Measurements from ENCODE around the gene PRR20G.
A peak's percentile ranks its signal among the peaks of the same experiment; 100 is the strongest.
"Not testable (repeated sequence)": the region's sequence is repeated elsewhere in the genome, so short reads cannot be mapped to it uniquely, and the experiment has no call there.

Gene PRR20G

DNA sequence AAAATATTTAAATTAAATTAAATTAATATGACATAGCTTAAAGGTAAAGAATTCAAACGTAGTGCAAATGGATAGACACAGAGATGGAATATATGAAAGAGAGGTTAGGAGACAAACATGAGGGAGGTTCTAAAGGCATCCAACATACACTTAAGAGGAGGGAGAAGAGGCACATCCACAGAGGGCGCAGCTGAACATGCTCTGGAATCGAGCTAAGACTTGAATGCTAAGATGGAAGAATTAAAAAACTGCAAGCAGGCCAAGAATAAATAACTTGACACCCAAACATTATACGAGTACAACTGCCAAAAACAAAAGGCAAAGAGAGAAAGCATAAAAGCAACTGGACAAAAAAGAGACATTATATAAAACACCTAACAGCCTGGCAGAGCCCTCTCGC is 9.1 kb upstream of the PRR20G start:
- DNase-seq, result no peak

DNA sequence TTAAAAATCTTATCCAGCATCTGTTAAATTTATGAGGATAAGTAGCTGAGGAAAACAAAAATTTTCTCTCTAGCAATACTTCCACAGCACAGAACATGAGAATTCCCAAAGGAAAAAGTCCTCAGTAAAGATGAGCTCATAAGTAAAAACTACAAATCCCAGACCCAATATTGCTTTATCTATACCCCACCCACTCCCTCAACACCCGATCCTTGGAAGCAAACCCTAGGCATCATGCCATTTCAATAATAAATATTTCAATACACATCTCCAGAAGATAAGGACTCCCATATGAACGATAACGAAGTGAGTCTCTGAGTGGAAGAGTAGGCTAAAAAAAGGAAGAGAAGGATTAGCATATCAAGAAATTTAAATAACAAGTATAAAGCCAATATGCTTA is 8.3 kb upstream of the PRR20G start:
- no peak for DNase-seq

DNA sequence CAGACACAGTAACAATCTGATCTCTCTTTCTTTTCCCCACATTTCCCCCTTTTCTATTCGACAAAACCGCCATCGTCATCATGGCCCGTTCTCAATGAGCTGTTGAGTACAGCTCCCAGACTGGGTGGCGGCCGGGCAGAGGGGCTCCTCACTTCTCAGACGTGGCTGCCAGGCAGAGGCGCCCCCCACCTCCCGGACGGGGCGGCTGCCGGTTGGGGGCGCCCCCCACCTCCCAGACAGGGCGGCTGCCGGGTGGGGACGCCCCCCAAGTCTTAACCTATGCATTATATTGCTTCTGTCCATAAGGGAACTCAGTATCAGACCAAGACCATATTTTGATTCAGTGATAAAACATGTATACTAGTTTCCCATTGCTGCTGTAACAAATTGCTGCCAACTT is 5.8 kb upstream of the PRR20G start:
- DNase-seq, result not testable (repeated sequence)

GRCh38 chr3:127291611-127292010 is 3.8 kb upstream of the PRR20G start:
- no peak for DNase-seq

DNA sequence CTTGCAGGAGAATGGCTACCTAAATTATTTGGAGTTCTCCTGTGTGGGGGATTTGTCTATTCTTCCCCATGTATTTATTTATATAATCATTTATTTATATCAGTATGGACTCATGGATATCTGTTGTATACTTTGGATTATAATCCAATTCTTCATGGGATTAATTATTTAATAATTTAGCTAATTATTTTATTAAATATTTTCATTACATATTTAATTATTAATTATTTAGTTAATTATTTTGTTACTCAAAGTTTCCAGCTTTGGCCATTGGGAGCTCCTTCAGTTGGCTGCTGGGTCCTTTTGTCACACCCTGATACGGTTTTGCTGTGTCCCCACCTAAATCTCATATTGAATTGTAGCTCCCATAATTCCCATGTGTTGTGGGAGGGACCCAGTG is 3.3 kb upstream of the PRR20G start:
- no peak for DNase-seq

DNA sequence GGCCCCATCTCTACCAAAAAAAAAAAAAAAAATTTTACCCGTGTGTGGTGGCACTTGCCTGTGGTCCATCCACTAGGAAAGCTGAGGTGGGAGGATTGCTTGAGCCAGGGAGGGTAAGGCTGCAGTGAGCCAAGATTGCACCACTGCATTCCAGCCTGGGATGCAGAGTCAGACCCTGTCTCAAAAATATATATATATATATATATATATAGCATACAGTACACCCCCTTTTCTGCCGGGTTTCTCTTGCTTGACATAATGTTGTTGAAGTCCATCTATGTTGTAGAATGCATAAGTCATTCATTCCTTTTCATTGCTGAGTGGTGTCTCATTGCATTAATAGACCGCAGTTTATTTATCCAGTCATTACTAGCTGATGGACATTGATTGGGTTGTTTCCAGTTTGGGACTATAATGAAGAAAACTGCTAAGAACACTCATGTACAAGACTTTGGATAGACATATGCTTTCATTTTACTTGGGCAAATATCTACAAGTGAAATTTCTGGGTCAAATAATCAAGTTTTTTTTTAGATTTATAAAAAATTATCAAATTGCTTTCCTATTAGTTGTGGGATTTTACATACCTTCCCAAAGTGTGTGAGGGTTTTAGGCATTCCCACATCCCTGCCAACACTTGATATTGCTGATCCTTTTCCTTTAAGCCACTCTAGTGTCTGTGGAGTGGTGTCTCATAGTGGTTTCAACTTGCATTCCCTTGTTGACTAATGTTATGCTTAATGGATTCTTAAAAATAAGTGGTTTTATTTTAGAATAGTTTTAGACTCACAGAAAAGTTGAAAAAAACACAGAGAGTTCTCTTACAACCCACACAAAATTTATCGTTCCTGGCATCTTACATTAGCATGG is 2.1 kb upstream of the PRR20G start:
- DNase-seq, result no peak

DNA sequence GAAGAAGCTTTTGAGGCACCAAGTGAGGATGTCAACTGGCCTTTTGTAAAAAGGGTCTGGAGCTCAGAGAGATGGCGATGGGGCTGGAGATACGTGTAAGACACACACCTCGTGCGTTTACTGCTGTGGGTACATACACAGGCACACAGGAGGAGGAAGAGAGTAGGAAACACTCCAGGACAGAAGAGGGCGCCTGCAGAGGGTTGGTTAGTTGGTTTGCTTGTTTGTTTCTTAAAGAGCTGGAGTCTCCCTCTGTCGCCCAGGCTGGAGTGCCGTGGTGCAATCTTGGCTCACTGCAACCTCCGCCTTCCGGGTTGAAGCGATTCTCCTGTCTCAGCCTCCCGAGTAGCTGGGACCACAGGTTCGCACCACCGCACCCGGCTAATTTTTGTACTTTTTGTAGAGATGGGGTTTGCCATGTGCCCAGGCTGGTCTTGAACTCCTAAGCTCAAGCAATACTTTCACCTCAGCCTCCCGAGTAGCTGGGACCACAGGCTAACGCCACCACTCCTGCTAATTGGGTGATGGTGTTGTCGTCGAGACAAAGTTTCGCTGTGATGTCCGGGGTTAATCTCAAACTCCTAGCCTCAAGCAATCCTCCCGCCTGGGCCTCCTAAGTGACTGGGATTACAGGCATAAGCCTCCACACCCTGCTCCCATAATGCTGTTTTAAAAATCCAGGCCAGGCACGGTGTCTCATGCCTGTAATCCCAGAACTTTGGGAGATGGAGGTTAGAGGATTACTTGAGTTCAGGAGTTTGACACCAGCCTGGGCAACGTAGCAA is 1.3 kb upstream of the PRR20G start:
- no peak for DNase-seq

DNA sequence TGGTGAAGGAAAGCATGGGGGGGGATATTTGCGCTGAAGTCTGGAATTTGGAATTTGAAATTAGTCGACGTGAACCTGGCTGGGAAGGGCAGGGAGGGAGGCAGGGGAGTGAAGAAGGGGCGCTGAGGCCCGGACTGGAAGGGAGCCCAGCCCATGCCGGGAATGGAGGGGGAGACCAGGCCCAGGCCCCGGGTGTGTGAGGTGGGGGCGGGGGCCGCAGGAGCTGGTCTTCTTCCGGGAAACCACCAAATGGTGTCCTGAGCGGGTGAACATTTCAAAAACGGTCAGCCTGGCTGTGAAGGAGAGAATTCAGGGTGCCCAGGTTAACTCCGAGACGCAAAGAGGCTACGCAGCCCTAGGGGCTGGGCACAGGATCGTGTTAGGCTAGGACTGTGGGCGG is 497 bp upstream of the PRR20G start:
- no peak for DNase-seq

GRCh38 chr3:127286571-127287140 is 1.2 kb downstream of the PRR20G start:
- DNase-seq, result no peak

- DNase-seq, result no peak
Measured at GRCh38 chr3:127284258-127284657, 3.6 kb downstream of the PRR20G start.

- no peak for DNase-seq
Measured at GRCh38 chr3:127277561-127277960, 10.3 kb downstream of the PRR20G start.

DNA sequence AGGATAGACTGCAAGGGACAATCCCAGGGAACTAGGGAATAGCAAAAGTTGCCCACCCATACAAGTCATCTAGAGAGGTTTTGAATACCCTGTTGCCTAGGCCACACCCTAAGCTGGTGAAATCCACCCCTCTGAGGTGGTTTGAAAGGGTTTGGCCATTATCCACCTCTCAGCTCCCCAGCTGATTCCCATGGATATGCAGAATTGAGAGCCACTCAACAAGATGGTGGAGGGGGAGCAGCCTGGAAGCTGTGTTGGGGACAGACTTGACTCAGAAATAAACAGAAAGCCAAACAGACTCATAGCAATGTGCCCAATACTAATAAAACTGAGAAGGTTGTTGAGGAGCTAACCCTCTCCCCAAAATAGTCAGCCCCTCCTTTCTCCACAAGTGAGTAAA is 10.9 kb downstream of the PRR20G start:
- no peak for DNase-seq

- DNase-seq, result no peak
Measured at GRCh38 chr3:127276396-127276795, 11.4 kb downstream of the PRR20G start.

DNA sequence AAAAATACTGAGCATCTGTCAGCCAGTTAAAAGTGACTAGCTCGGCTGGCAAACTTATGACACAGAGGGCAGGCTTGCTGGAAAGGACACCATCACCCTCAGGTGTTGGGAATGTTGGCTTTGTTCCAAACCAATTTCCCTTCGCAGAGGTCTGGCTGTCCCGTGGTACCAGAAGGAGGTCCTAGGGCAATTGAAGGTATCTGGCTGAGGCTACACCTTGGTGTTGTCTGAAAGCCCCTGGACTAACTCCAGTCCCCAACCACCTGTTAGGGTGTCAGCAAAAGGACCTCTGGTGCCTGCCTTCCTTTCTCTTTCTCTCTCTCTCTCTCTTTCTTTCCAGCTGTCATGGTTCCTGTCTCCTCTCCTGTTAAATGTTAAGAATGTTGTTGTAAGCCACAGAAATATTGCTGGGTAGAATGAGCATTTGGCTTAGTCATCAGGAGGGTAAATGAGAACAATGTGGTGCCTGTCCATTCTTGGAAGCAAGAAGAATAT is 12.5 kb downstream of the PRR20G start:
- peak; percentile 13 for DNase-seq

- no peak for DNase-seq
Measured at GRCh38 chr3:127274200-127274760, 13.6 kb downstream of the PRR20G start.

DNA sequence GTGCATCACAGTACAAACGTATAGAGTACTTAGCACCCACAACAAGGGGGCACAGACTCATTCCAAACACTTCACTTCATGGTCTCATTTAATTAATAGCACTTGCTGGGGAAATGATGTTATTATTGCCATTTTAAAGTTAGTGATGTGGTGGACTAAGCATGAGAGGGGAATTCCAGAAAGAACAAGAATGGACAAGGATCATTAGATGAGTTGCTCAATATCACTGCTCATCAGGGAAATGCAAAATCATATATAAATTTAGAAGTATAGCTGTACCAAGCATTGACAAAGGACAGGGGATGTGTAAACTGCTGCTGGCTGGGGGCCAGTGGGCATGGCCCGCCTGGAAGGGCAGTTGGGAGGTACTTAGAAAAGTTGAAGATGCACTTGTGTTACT is 14.6 kb downstream of the PRR20G start:
- no peak for DNase-seq

DNA sequence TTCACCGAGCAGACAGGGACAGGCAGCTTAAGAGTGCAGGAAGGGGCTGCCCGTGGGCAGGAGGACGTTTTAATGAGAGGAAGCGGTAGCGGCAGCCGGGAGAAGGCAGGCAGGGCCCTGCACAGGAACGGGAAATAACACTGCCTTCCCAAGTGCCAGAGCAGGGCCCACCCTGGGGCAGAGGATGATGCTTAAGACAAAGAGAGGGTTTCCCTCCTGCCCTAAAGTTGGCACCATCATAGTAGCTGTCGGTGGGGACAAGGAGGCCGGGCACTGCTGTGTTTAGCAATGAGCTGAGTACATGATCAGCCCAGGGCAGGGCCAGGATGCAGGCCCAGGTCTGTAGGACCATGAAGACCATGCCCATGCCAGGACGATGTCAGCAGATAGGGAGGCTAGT is 21.7 kb downstream of the PRR20G start:
- no peak for DNase-seq

DNA sequence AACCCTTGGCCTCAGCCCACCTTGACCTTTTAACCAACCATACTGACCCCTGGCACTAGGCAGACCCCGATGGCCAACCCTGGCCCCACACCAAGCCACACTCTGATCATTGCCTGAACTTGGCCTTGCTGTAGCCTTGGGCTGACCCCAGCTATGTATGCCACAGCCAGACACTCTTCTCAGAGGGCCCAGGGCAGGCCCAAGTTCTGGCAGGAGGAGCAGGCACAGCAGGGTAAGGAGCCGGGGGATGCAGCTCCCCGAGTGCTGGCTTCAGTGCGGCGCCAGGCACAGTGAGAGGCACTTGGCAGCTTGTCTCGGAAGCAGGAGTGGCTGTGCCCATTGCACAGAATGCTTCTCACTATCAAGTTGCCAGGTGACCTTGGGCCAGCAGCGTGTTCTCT is 22.3 kb downstream of the PRR20G start:
- DNase-seq, result no peak

DNA sequence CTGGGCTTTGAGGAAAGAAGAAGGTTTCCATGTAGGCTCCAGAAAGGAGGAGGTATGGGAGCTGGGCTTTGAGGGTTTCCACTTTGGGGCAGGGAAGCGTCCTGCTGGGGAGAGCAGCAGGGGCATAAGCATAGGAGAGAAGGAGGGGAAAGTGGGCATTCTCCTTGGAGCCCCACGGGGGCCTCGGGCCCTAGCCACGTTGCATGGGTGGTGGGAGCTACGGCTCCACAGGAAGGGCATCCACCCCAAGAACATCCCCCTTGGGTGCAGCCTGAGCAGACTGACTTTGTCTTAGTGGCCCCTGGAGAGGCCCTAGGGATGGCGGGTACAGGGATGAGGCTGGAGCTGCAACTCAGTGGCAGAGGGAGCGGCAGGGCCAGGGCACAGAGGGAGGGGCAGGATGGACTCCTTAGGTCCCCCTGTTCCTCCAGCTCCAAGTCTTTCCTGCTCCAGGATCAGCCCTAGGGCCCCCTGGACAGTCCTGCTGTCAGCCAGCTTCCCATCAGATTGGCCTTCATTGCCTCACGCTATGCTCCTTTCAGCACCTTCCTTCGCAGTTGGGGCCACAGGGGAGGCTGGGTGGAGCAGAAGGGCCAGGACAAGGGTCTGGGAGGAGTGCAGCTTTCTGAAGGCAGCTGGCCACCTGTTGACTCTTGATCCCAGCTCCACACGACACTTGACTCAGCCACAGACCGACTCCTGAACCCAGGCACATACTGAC is 22.9 kb downstream of the PRR20G start:
- no peak for DNase-seq

DNA sequence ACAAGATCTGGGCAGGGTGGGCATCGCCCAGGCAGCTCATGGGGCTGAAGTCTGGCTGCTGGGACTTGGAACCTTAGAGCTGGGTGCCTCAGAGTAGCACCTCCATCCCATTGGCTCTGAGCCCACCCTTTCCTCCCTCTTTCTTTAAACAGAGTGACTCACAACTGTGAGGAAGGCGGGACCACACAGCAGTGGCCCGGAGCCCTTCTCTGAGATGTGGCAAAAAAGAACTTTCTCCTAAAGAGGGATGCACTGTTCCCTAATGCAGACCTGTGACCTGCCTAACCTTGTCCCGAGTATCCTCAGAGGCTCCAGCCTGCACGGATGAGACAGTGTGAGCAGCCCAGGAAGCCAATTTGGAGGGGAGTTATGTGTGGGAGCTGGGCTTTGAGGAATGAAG is 23.6 kb downstream of the PRR20G start:
- no peak for DNase-seq

- DNase-seq, result no peak
Measured at GRCh38 chr3:127263586-127264231, 24.1 kb downstream of the PRR20G start.

- no peak for DNase-seq
Measured at GRCh38 chr3:127263037-127263436, 24.8 kb downstream of the PRR20G start.
